Neural cell (in vitro differentiated cells): ENCODE measurements around the gene CMTM5. TPM values are rescaled to one million over a fixed set of nuclear protein-coding genes. Genes with fewer than 3 reads are reported as not detected.

Experiments used
- H2AFZ ChIP-seq: fragments of 200-600, 300-800 bp; sonication (generic), shearing (Covaris generic); 2 replicates; pipeline ENCODE4 v1.6.0; 2014; ENCODE audit warnings: low read depth, mild to moderate bottlenecking, antibody characterized with exemption, low read length, moderate library complexity
- H3F3A ChIP-seq: fragments of 200-600 bp; shearing (Covaris generic); 2 replicates; pipeline ENCODE4 v1.6.1; 2016; ENCODE audit warnings: mild to moderate bottlenecking, moderate library complexity, mixed read lengths, antibody characterized with exemption, low read length; ENCODE audit not compliant: insufficient read depth, poor library complexity, severe bottlenecking
- H3K27ac ChIP-seq: fragments of 200-600, 300-800 bp; sonication (generic), shearing (Covaris generic); 2 replicates; pipeline ENCODE4 v1.5.1; 2014; ENCODE audit warnings: mild to moderate bottlenecking, low read length, moderate library complexity
- H3K27me3 ChIP-seq: fragments of 300-800, 200-600 bp; sonication (generic), shearing (Covaris generic); 2 replicates; pipeline ENCODE4 v1.6.0; 2014; ENCODE audit warnings: mild to moderate bottlenecking, low read depth, low read length, moderate library complexity; ENCODE audit not compliant: insufficient read depth
- H3K36me3 ChIP-seq: fragments of 300-800, 200-600 bp; sonication (generic), shearing (Covaris generic); 2 replicates; pipeline ENCODE4 v1.5.1; 2014; ENCODE audit warnings: mild to moderate bottlenecking, antibody characterized with exemption, low read length, moderate library complexity; ENCODE audit not compliant: insufficient read depth
- H3K4me2 ChIP-seq: fragments of 300-800, 200-600 bp; sonication (generic), shearing (Covaris generic); 2 replicates; pipeline ENCODE4 v1.6.0; 2014; ENCODE audit warnings: mild to moderate bottlenecking, low read length
- H3K4me3 ChIP-seq: fragments of 300-800, 200-600 bp; sonication (generic), shearing (Covaris generic); 2 replicates; pipeline ENCODE4 v1.5.1; 2014; ENCODE audit warnings: mild to moderate bottlenecking, low read length, moderate library complexity
- H3K79me2 ChIP-seq: fragments of 200-600 bp; shearing (Covaris generic); replicated peaks from 2 replicates; pipeline ENCODE4 v1.6.0; 2014; ENCODE audit warnings: mild to moderate bottlenecking, low read length, moderate library complexity; ENCODE audit not compliant: insufficient read depth
- H3K9ac ChIP-seq: fragments of 300-800, 200-600 bp; sonication (generic), shearing (Covaris generic); 2 replicates; pipeline ENCODE4 v1.6.1; 2016; ENCODE audit warnings: mild to moderate bottlenecking, low read length, mixed read lengths
- H3K9me2 ChIP-seq: fragments of 200-600 bp; shearing (Covaris generic); 2 replicates; pipeline ENCODE4 v1.6.1; 2016; ENCODE audit warnings: mild to moderate bottlenecking, low read length, mixed read lengths; ENCODE audit not compliant: insufficient read depth
- H3K9me3 ChIP-seq: fragments of 200-600, 300-800 bp; sonication (generic), shearing (Covaris generic); 2 replicates; pipeline ENCODE4 v1.6.1; 2016; ENCODE audit warnings: mild to moderate bottlenecking, mixed run types, low read length, moderate library complexity, mixed read lengths
- H4K20me1 ChIP-seq: fragments of 200-600 bp; shearing (Covaris generic); 2 replicates; pipeline ENCODE4 v1.6.1; 2016; ENCODE audit warnings: mild to moderate bottlenecking, mixed run types; ENCODE audit not compliant: insufficient read depth
- CTCF ChIP-seq: fragments of 450-650 bp; IDR thresholded peaks from 2 replicates; pipeline ENCODE4 v1.5.1; 2014; ENCODE audit warnings: antibody characterized with exemption, mild to moderate bottlenecking, moderate library complexity; ENCODE audit not compliant: poor library complexity, severe bottlenecking
- EP300 ChIP-seq: fragments of 450-650 bp; conservative IDR thresholded peaks from 2 replicates; pipeline ENCODE4 v1.6.1; 2014; ENCODE audit warnings: antibody characterized with exemption, mild to moderate bottlenecking, moderate library complexity; ENCODE audit not compliant: poor library complexity, severe bottlenecking
- EZH2 ChIP-seq: fragments of 200-600, 300-800 bp; shearing (Covaris generic), sonication (generic); IDR thresholded peaks from 2 replicates; pipeline ENCODE4 v1.6.1; 2014; ENCODE audit warnings: antibody characterized with exemption, low read length, borderline replicate concordance, mild to moderate bottlenecking; ENCODE audit not compliant: insufficient read depth, poor library complexity, severe bottlenecking
- MXI1 ChIP-seq: fragments of 450-650 bp; conservative IDR thresholded peaks from 2 replicates; pipeline ENCODE4 v1.6.1; 2014; ENCODE audit warnings: antibody characterized with exemption, mild to moderate bottlenecking; ENCODE audit not compliant: poor library complexity, severe bottlenecking
- POLR2AphosphoS5 ChIP-seq: IDR thresholded peaks from 2 replicates; pipeline ENCODE4 v1.6.1; 2012
- RAD21 ChIP-seq: fragments of 450-650 bp; conservative IDR thresholded peaks from 2 replicates; pipeline ENCODE4 v1.6.1; 2014; ENCODE audit warnings: antibody characterized with exemption, mild to moderate bottlenecking, moderate library complexity
- REST ChIP-seq: IDR thresholded peaks from 2 replicates; pipeline ENCODE4 v1.6.1; 2012; ENCODE audit warnings: borderline replicate concordance
- SMC3 ChIP-seq: fragments of 450-650 bp; conservative IDR thresholded peaks from 2 replicates; pipeline ENCODE4 v1.6.1; 2014; ENCODE audit warnings: antibody characterized with exemption, mild to moderate bottlenecking, moderate library complexity; ENCODE audit not compliant: poor library complexity
- TAF1 ChIP-seq: IDR thresholded peaks from 2 replicates; pipeline ENCODE4 v1.6.1; 2012; ENCODE audit warnings: low read depth
- polyA plus RNA-seq: library from polyadenylated mRNA; depleted of rRNA; stranded (reverse); fragments of >200 nt; gene quantifications from 2 replicates; pipeline ENCODE4 v1.2.3, GENCODE V29; 2014

CMTM5 gene
- polyA plus RNA-seq, 1 donor from 2014 or later = not detected

GRCh38 chr14:23414906-23415820 lies 38.3 kb downstream of the CMTM5 start:
- no peak overlapping the region for H3K4me3 ChIP-seq
- no peaks in the 10 kb centered on the region for H3F3A ChIP-seq
- H2AFZ ChIP-seq = no peak overlapping the region
- H3K9ac ChIP-seq = no peak overlapping the region
- H3K79me2 ChIP-seq = no peaks in the 10 kb centered on the region
- H3K36me3 ChIP-seq = no peaks in the 10 kb centered on the region
- TF ChIP-seq POLR2AphosphoS5 (no peak), CTCF (no peak), EZH2 (no peak), REST (no peak), EP300 (no peak), RAD21 (no peak), SMC3 (no peak), TAF1 (no peak), MXI1 (no peak)
- H3K27me3 ChIP-seq = no peaks in the 10 kb centered on the region
- H3K9me2 ChIP-seq = no peaks in the 10 kb centered on the region
- no peak overlapping the region for H3K27ac ChIP-seq
- H4K20me1 ChIP-seq = no peaks in the 10 kb centered on the region
- H3K4me2 ChIP-seq = no peak overlapping the region
- no peaks in the 10 kb centered on the region for H3K9me3 ChIP-seq

GRCh38 chr14:23415821-23416778 lies 39.3 kb downstream of the CMTM5 start:
- Histone ChIP-seq H3K9me2 (no peaks in the 10 kb centered on the region), H2AFZ (peak overlapping the region; percentile 12)

More at GRCh38 chr14:23415821-23416778, 39.3 kb downstream of the CMTM5 start:
- no peaks in the 10 kb centered on the region for H3K79me2 ChIP-seq
- H3K4me3 ChIP-seq = peak overlapping the region; percentile 21
- H3K27ac ChIP-seq = peak overlapping the region; percentile 60
- H3F3A ChIP-seq = no peaks in the 10 kb centered on the region
- TF ChIP-seq TAF1 (no peak), POLR2AphosphoS5 (no peak), SMC3 (no peak), RAD21 (no peak), EZH2 (no peak), CTCF (no peak), EP300 (no peak), MXI1 (no peak)
- H3K4me2 ChIP-seq = no peak overlapping the region
- no peaks in the 10 kb centered on the region for H3K36me3 ChIP-seq
- peak overlapping the region; percentile 34 for H3K9ac ChIP-seq
- no peaks in the 10 kb centered on the region for H4K20me1 ChIP-seq
- H3K9me3 ChIP-seq = no peaks in the 10 kb centered on the region
- no peaks in the 10 kb centered on the region for H3K27me3 ChIP-seq
